HG03469 (cell line): Measurements from ENCODE around the gene TIMP4.

Experiments used
- ATAC-seq: cut with Tn5 transposase; IDR thresholded peaks from one replicate; pipeline ENCODE4 v1.9.1; 2021; ENCODE audit warnings: mild to moderate bottlenecking, moderate library complexity, moderate number of reproducible peaks; ENCODE audit not compliant: unreplicated experiment

Gene TIMP4

GRCh38 chr3:12148183-12148940 lies 10.3 kb downstream of the TIMP4 start:
- ATAC-seq, result no peak

- ATAC-seq, result no peak
These were observed 11.5 kb downstream of the TIMP4 start for GRCh38 chr3:12147049-12147780.

- ATAC-seq, result no peak
These were observed 14.7 kb downstream of the TIMP4 start for GRCh38 chr3:12143949-12144504.

GRCh38 chr3:12142476-12142875 lies 16.2 kb downstream of the TIMP4 start:
- ATAC-seq, result no peak

DNA sequence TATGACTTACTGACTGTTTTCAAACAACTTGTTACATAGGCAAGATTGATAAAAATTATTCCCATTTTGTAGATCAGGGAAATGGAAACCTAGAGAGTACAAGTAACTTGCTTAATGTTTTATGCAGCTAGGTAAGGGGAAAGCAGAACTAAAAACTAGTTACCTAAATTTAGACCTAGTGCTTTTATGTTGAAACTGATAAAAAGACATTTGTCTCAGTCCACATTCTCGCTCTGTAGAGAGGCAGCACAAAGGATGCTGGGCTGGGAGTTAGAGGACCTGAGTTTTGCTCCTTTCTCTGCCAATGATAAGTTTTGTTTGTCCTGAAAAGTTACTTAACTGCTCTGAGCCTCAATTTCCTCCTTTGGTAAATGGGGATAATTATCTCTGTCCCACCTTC lies 17.4 kb downstream of the TIMP4 start:
- no peak for ATAC-seq

DNA sequence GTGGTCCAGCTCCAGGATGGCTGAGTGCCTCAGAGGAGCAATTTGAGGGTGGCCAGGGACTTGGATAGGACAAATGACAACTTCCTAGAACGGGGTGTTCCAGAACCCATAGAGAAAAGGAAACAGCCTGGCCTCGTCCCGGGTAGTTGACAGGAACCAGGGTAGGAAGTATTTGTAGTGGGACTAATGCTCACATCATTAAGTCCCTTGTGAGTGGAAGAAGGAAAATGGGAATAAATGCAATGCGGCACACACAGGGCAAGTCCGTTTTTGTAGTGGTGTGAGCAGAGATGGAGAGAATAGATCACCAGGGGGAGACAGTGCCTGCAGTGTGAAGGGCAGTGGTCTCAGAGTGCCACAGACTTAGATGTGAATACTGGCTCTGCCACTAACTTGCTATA lies 19.6 kb downstream of the TIMP4 start:
- no peak for ATAC-seq

GRCh38 chr3:12138044-12138443 lies 20.7 kb downstream of the TIMP4 start:
- no peak for ATAC-seq

DNA sequence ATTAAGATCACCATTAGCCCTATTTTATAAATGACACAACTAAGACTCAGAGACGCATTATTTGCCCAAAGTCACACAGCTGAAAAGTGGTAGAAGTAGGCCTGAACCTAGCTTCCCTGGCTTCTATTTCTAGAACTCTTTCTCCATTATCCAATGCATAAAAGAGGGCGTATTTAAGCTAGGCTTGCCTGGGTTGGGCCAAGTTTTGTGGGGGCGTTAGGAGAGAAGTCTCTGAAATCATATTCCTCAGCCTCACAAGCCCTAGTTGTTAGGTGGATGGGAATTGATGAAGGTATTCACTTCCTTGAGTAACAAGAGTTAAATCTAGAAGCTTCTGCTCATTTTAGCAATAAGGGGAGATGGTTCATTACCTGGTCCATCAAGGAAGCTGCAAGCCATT lies 22.3 kb downstream of the TIMP4 start:
- ATAC-seq, result no peak

DNA sequence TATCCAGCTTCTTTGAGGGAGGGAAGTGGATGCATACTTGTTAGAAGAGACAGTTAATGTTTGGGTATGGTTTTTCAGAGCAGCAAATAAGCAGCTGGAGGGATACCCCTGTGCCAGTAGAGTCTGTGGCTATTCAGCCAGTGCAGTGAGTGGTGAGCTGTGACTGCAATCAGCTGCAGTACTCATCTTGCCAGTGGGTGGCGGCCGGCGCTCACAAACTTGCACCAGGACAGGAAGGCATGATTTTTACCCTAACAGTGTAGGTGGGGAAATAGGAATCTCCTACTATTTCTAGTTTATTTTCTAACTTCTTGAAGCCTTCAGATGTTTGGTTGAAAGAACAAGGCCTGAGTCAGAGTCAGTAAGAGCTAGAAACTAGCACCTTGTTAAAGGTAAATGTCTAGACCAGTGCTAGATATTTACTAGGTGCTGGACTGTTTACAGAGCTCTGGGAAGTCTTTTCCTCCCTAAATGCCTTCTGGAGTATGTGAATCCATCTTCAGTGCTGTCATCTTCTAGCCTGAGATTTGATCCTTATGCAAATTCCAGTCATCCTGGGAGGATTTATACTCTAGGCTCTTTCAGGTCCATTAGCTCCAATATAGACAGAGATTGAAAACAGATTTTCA lies 23.6 kb downstream of the TIMP4 start:
- no peak for ATAC-seq

- ATAC-seq, result no peak
These were observed 25.8 kb downstream of the TIMP4 start for GRCh38 chr3:12132881-12133280.

DNA sequence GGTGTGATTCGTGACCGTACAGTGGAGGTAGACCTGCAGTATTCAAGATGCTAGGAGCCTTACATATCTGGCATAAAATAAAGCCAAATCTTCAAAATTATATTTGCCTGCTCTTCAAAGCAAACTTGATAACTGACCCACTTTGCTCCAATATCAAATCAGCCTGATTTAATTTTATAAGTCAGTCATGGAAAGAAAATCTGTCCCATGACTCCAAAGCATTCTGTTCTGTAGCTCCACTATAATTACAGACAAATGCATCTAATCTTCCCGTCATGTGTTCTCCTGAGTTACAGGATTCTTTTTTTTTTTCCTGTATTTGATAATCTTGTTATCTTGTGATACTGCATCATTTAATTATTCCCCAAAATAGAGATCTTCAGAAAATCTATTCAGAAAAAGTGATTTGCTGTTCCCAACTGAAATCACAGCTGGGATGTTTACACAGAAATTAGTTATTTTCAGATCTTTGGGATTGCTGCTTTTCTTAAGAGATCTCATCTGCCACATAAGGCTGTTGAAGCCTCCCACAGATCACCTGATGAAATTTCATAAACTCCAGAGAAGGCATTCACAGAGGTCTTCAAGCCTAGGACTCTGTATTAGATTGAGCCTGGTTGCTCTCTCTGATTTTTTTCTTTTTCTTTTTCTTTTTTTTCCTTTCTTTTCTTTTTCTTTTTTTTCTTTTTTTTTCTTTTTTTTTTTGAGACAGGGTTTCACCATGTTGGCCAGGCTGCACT lies 27.2 kb downstream of the TIMP4 start:
- no peak for ATAC-seq

DNA sequence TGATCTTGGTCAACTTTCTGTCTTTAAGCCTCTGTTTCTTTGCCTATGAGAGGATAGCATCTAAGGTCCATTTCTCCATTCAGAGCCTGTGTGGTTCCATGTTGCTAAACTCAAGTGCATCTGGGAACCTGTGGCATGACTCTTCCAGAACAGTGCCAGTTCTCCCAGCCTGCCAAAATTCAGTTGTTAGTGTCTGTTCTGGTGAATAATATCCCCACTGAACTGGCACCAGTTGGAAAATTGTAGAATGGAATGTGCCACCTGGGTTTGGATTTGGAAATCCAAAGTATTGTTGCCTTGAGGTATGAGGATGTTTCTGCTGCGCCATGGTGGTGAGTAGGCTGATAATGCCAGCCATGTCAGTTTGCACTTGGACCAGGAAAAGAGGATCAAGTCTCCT lies 31.3 kb downstream of the TIMP4 start:
- ATAC-seq, result no peak

- no peak for ATAC-seq
These were observed 32.9 kb downstream of the TIMP4 start for GRCh38 chr3:12125772-12126171.

DNA sequence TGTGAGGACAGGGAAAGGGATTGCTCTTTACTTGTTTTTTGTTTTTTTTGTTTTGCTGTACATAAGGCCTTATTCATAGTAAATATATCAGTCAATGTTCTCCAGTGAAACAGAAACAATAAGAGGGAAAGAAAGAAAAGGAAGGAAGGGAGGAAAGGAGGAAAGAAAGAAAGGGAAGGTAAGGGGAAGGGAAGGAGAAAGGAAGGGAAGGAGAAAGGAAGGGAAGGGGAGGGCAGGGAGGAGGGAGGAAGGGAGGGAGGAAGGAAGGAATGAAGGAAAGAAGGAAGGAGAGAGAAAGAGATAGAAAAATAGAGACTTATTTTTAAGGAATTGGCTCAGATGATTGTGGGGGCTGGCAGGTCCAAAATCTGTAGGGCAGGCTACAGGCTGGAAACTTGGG lies 37.2 kb downstream of the TIMP4 start:
- ATAC-seq, result no peak

GRCh38 chr3:12120374-12121140 lies 38.2 kb downstream of the TIMP4 start:
- ATAC-seq, result no peak

- ATAC-seq, result no peak
These were observed 41.2 kb downstream of the TIMP4 start for GRCh38 chr3:12117473-12117872.

- no peak for ATAC-seq
These were observed 41.8 kb downstream of the TIMP4 start for GRCh38 chr3:12116870-12117269.

DNA sequence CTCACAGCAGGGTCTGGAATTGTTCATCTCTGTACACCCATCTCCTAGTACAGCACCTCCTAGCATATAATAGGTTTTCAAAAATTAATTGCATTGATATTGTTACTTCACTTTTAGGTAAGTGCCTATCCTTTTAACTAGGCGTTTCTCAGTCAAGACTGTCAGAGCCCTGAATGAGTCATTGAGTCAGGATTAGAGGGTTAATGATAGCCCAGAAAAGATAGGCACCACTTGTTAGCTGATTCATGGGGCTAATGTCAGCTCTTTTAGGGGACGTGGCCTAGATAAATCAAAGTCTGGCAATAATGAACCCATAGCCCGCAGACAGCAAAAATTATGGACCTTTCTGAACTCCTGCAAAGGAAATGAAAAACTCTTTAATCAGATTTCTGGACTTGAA lies 42.9 kb downstream of the TIMP4 start:
- ATAC-seq, result no peak

GRCh38 chr3:12115104-12115503 lies 43.6 kb downstream of the TIMP4 start:
- ATAC-seq, result no peak

GRCh38 chr3:12114251-12114650 lies 44.5 kb downstream of the TIMP4 start:
- ATAC-seq, result no peak
